Endothelial cell of hepatic sinusoid (primary cell): ENCODE results near the gene FILIP1L.
"Not testable (repeated sequence)": the region's sequence is repeated elsewhere in the genome, so short reads cannot be mapped to it uniquely, and the experiment has no call there.

ENCODE experiments used
- in situ Hi-C: cut with HindIII; loops from 2 replicates; pipeline ENCODE4 v1.10.0; 2017; ENCODE audit warnings: low sequenced_read_pairs

FILIP1L gene

DNA sequence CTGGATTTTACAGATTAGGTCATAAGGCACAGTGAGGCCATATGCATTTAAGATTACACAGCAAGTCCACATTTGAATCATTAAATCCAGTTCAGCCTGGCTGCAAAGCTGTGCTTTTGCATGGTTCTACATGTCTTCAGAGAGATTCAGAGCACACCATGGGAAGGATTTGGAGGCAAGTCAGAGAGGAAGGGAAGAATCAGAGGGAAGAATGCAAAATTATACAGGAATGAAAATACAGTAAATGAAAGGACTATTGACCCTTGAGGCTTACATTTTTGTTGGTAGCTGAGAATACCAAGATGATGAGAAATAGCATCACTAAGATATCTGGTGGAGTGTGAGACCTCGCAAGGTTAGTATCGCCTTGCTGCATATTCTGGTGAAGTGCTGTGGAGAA, 13.9 kb downstream of the FILIP1L start:
- in situ Hi-C loops: loop anchor here (5.0 kb wide), 2 partner anchors 33 to 62 kb away; no protein-coding TSS in a partner anchor

DNA sequence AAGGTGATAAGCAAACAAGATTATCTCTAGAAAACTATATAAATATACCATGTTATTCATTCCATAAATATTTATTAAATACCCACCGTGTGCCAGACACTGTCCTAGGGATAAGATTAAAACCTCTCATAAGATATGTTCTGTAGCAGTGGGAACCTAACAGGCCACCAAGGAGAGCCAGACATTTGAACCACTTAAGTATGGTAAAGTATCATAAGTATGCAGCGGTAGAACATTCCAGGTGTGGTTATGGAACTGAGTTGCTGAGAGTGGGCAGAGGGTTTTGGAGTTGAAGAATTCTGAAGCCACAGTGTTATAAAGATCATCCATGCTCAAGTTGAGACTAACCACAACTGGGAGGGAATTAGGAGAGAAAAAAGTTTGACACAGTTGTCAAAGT, 14.7 kb downstream of the FILIP1L start:
- in situ Hi-C loops: loop anchor here (5.0 kb wide), 2 partner anchors 32 to 63 kb away; no protein-coding TSS in a partner anchor

GRCh38 chr3:100098784-100099070, 15.6 kb downstream of the FILIP1L start:
- in situ Hi-C loops: no loop called here

- in situ Hi-C loops: no loop called here
Measured at GRCh38 chr3:100097919-100098783, 16.1 kb downstream of the FILIP1L start.

- in situ Hi-C loops: no loop called here
Measured at GRCh38 chr3:100096866-100097265, 17.4 kb downstream of the FILIP1L start.

GRCh38 chr3:100096286-100096685, 18.0 kb downstream of the FILIP1L start:
- in situ Hi-C loops: not testable (repeated sequence)

DNA sequence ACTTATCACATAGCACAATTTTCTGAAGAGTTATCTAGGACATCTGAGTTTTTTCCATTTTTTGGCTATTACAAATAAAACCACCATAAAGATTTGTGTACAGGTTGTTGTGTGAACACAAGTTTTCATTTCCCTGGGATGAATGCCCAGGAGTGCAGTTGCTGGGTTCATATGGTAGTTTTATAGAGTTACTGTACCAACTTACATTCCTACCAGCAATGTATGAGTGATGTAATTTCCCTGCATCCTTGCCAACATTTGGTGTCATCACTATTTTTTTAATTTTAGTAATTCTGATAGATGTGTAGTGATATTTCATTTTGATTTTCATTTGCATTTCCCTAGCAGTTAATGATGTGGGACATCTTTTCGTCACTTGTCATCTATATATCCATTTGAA, 20.5 kb downstream of the FILIP1L start:
- in situ Hi-C loops: no loop called here

DNA sequence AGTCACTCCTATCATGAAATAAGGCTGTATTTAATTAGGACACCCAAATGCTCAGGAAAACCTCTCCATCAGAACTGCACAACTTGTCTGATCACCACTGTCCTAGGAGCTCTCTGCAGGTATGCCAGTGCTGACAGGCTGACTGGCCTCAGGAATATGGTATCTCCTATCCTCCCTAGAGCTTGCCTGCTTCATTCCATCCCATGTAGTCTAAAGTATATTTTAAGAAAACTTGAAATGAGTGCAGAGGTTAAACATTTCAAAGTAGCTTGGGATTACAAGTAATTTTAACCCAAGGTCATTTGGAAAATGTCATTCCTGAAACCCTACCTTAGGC, 23.7 kb downstream of the FILIP1L start:
- in situ Hi-C loops: no loop called here

- in situ Hi-C loops: loop anchor here (10.0 kb wide), 1 partner anchor 245 kb away; the partner anchor contains the start of gene NIT2
Measured at GRCh38 chr3:100089812-100090668, 24.3 kb downstream of the FILIP1L start.

DNA sequence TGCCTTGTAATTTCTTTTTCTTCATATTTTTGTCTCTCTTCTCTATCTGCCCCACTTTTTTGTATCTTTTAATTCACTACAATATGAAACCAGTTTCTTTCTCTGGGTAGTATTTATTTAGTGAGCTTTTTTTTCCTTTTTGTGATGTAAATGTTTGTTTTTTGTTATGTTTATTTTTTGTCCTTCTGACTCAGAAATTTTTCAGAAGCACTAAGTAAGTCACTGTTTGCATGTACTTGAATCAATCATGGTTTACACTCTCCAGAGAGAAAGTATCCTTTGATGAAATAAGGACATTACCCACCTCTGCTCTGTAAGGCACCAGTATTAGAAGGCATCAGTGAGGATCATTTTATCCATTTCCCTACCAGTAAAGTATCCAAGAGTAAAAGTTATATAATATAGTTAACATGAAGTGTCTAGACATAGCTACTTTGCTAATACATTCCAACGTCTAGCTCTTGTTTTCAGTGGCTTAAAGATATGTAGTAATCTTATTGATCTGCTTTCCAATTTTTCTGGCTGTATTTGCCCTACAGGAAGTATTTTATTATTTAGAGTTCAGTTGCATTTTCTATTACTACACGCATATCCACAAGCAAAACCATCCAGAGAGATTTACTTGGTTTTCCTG, 25.4 kb downstream of the FILIP1L start:
- in situ Hi-C loops: loop anchor here (10.0 kb wide), 1 partner anchor 246 kb away; the partner anchor contains the start of gene NIT2

DNA sequence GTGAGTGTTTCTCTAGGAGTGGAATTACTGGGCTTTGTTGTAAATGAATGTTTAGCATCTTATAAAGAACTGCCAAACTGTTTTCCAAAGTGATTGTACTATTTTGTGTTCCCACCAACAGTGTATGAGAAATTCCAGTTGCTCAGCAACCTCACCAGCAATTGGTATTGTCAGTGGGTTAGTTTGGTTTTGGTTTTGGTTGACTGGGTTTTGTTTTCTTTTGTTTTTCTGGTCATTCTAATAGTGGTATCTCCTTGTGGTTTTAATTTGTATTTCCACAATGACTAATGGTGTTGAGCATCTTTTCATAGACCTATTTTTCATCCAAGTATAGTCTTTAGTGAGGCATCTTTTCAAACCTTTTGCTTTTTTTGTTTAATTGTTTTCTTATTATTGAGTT, 27.1 kb downstream of the FILIP1L start:
- in situ Hi-C loops: loop anchor here (10.0 kb wide), 1 partner anchor 248 kb away; the partner anchor contains the start of gene NIT2

GRCh38 chr3:100086401-100086800, 27.9 kb downstream of the FILIP1L start:
- in situ Hi-C loops: loop anchor here (10.0 kb wide), 1 partner anchor 248 kb away; the partner anchor contains the start of gene NIT2

- in situ Hi-C loops: loop anchor here (10.0 kb wide), 1 partner anchor 251 kb away; the partner anchor contains the start of gene NIT2
Measured at GRCh38 chr3:100084100-100084806, 30.0 kb downstream of the FILIP1L start.

DNA sequence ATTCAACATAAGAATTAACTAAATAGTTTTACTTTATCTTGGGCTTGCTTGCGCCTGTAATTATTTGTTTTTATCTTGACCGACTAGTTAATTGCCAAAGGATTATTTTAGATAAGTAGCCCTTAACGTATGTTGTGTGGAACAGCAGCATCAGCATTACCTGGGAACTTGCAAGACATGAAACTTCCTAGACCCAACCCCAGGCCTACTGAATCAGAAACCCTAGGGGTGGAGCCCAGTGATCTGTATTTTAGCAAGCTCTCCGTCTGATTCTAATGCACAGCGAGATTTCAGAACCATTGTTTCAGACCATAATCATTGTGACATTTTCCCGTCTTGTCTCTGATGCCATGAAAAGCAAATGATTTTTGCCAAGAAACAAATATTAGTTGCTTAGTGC, 31.1 kb downstream of the FILIP1L start:
- in situ Hi-C loops: loop anchor here (10.0 kb wide), 1 partner anchor 252 kb away; the partner anchor contains the start of gene NIT2

DNA sequence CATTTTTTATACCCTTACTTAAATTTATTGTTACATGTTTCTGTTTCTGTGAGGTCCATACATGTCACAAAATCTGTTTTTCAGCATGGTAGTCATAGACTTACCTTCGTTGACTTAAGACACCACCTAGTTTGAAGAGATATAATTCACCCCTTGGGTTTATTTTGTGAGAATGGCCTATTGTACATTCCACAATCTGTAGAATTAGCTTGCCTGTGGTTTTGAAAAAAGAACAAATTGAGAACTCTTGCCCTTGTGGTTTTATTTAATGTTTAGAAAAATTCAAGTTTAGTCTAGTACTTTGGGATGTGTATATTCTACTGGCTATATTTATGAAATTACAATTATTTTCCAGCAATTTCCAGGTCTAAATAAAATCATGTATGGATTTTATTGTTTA, 31.6 kb downstream of the FILIP1L start:
- in situ Hi-C loops: loop anchor here (10.0 kb wide), 1 partner anchor 252 kb away; the partner anchor contains the start of gene NIT2

GRCh38 chr3:100081986-100082692, 32.2 kb downstream of the FILIP1L start:
- in situ Hi-C loops: loop anchor here (10.0 kb wide), 1 partner anchor 253 kb away; the partner anchor contains the start of gene NIT2

DNA sequence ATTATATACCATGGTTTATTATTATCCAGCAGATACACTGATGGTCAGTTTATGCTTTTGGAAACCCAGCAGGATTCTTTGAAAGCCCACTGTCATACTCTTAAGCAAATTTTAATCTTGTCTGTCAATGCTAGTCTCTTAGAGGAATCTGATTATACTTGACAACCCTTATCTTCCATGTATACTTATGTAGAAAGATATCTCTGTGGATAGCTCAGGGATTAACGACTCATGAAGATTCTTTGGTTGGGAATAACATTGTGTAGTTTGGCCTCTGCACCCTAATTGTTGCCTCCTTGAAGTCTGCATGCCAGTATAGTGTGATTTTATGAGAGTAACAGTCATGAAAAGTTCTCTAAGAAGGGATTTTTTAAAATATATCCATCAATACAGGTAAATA, 33.0 kb downstream of the FILIP1L start:
- in situ Hi-C loops: loop anchor here (10.0 kb wide), 1 partner anchor 253 kb away; the partner anchor contains the start of gene NIT2

- in situ Hi-C loops: loop anchor here (10.0 kb wide), 1 partner anchor 254 kb away; the partner anchor contains the start of gene NIT2
Measured at GRCh38 chr3:100080573-100080972, 33.7 kb downstream of the FILIP1L start.

DNA sequence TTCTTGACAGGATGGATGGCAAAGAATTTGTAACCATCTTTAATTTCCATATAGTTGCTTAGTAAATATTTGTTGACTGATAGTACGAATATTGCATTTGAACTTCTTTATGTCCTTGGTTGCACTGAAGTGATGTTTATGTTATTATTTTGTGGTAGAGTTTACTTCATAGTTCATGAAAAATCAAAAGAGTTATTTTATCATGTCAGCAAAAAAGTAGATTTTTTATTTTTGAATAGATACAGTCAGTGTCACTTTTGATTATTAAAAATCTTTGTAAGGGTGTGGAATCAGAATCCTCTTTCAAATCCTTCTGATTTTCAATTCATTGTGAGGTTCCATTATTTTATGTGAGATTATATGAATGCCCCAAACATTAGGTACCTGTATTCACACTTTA, 35.0 kb downstream of the FILIP1L start:
- in situ Hi-C loops: no loop called here
